MV-4-11 (cell line): Measurements from ENCODE around the gene CHRNA3.
"Not testable (repeated sequence)": the region's sequence is repeated elsewhere in the genome, so short reads cannot be mapped to it uniquely, and the experiment has no call there.

ENCODE experiments used
- DNase-seq: peaks from one replicate; lab custom pipeline; 2025; lab: John Stamatoyannopoulos, UW

CHRNA3 gene

DNA sequence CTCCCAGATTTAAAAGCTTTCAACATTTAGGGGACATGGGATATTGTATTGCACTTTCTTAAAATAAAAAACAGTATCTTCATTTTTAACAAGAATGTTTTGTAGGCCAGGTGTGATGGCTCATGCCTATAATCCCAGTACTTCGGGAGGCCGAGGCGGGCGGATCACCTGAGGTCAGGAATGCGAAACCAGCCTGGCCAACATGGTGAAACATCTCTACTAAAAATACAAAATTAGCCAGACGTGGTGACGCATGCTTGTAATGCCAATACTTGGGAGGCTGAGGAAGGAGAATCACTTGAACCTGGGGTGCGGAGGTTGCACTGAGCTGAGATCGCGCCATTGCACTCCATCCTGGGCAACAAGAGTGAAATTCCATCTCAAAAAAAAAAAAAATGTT is 60.6 kb downstream of the CHRNA3 start:
- not testable (repeated sequence) for DNase-seq

DNA sequence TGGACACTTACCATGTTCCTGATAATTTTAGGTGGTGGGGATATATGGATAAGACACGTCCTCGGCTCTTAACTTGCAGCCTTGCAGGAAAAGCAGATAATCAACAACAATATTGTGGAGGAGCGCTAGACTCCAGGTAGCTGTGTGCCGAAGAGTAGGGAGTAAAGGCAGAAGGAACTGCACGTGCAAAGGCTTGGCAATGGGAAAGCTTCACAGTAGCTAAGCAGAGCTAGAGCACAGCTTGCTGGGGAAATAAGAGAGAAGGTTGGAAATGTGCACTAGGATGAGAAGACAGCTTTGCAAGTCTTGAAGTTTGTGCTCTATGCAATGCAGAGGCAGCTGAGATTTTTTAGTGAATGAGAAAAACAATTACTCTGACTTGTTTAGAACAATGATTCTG is 68.2 kb downstream of the CHRNA3 start:
- DNase-seq: no peak

DNA sequence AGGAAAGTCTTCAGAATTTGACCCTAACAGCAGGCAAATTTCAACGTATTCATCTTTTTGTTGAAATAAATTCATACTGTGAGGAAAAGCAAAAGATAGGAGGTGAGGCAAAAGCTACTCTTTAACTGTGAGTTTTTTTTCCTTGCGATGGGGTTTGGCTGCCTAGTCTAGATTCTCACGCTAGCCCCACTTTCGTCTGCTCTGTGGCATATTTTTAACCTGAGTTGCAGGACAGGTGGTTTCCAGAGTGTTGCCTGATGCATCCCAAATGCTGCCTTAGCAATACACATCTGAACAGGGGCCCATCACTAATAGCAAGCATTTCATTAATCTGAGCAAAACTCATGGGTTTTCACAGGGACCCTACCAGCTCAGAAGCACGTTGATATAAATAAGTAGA is 68.9 kb downstream of the CHRNA3 start:
- DNase-seq: no peak

DNA sequence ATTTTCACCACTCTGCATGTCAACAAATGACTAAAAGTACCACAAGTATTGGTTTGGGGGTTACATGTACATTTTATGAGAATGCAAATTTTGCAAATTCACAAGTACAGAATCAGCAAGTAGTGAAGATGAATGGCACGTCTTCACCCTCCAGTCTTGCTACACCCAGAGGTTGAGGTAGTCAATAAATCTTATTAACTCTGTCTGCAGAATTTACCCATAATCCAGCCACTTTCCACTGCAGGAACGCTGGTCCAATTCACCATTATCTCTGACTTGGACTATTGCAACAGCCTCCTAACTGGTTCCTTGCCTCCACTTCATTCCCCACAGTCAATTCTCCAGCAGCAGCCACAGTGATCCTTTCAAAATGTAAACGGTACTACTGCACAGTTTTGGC is 70.0 kb downstream of the CHRNA3 start:
- DNase-seq: no peak

DNA sequence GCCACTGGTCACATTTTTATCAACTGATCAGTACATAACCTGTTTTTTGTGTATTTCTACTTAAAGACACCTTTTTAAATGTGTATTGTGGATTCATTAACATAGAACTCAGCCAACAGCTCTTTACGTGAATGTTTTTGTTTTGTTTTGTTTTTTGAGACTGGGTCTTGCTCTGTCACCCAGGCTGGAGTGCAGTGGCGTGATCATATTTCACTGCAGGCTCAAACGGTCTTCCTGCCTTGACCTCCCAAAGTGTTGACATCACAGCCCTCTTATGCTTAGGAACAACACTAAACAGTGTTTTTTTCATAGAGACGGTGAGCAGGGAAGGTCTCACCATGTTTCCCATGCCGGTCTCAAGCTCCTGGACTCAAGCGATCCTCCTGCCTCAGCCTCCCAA is 70.6 kb downstream of the CHRNA3 start:
- DNase-seq: no peak
